Measurements from ENCODE around the gene DSG1. TPM values are rescaled to one million over a fixed set of nuclear protein-coding genes. Genes with fewer than 3 reads are reported as not detected.

DSG1 gene
- total RNA-seq, 2 experiments from 2014 or later = not detected

- POLR2A ChIA-PET = interaction anchor here (0.7 kb wide), 1 partner anchor 89 kb away, joined by 3 read pairs; no protein-coding TSS in a partner anchor
- H3K4me2 ChIP-seq (ENCODE audit: low read length) = no peak overlapping the region
- no TSS peak for BruUV-seq (replicated peaks)
These were observed 80.2 kb downstream of the DSG1 start for GRCh38 chr18:31398191-31398590.

GRCh38 chr18:31399306-31400032, 81.5 kb downstream of the DSG1 start:
- Histone ChIP-seq H3K9me3 (ENCODE audit: low read length) (no peaks in the 10 kb centered on the region), H3K4me2 (ENCODE audit: low read length) (no peak overlapping the region), H3K79me2 (ENCODE audit: insufficient read depth, low read depth, low read length) (no peaks in the 10 kb centered on the region), H3K27ac (ENCODE audit: low read depth, low read length, poor library complexity, severe bottlenecking) (no peak overlapping the region), H3K4me3 (ENCODE audit: low read depth, low read length, poor library complexity, severe bottlenecking) (no peak overlapping the region), H3K4me1 (ENCODE audit: insufficient read depth, low read length, poor library complexity, severe bottlenecking) (no peaks in the 10 kb centered on the region), H4K20me1 (ENCODE audit: insufficient read depth, low read length) (no peaks in the 10 kb centered on the region), H3K36me3 (ENCODE audit: insufficient read depth, low read length) (no peaks in the 10 kb centered on the region), H2AFZ (ENCODE audit: low read length) (no peak overlapping the region), H3K9me2 (ENCODE audit: insufficient read depth, low read length) (no peaks in the 10 kb centered on the region)
- ChIA-PET POLR2A (interaction anchor here (1.0 kb wide), 1 partner anchor 8 kb away, joined by 3 read pairs; no protein-coding TSS in a partner anchor), CTCF (ENCODE audit: unreplicated experiment) (no interaction called here)
- DNase-seq (ENCODE audit: low spot score) = no peak
- intact Hi-C loops (cut with micrococcal nuclease; ENCODE audit: unreplicated experiment) = no loop called here
- no TSS peak for BruUV-seq (replicated peaks)
- TF ChIP-seq EZH2phosphoT487 (IDR thresholded peaks at IDR 0.05; ENCODE audit: borderline replicate concordance, low read depth, low read length) (no peak), CTCF (conservative IDR thresholded peaks at IDR 0.05; ENCODE audit: low read length) (no peak)

More at GRCh38 chr18:31398191-31398590, 80.2 kb downstream of the DSG1 start:
- intact Hi-C loops (cut with micrococcal nuclease; ENCODE audit: unreplicated experiment) = no loop called here
- H3K36me3 ChIP-seq (ENCODE audit: insufficient read depth, low read length) = no peaks in the 10 kb centered on the region
- no peaks in the 10 kb centered on the region for H3K79me2 ChIP-seq (ENCODE audit: insufficient read depth, low read depth, low read length)
- H3K9me3 ChIP-seq (ENCODE audit: low read length) = no peaks in the 10 kb centered on the region
- no peak overlapping the region for H3K4me3 ChIP-seq (ENCODE audit: low read depth, low read length, poor library complexity, severe bottlenecking)
- TF ChIP-seq EZH2phosphoT487 (IDR thresholded peaks at IDR 0.05; ENCODE audit: borderline replicate concordance, low read depth, low read length) (no peak), CTCF (conservative IDR thresholded peaks at IDR 0.05; ENCODE audit: low read length) (no peak)
- CTCF ChIA-PET (ENCODE audit: unreplicated experiment) = no interaction called here
- no peaks in the 10 kb centered on the region for H3K4me1 ChIP-seq (ENCODE audit: insufficient read depth, low read length, poor library complexity, severe bottlenecking)
- no peak overlapping the region for H2AFZ ChIP-seq (ENCODE audit: low read length)
- no peaks in the 10 kb centered on the region for H4K20me1 ChIP-seq (ENCODE audit: insufficient read depth, low read length)
- no peaks in the 10 kb centered on the region for H3K9me2 ChIP-seq (ENCODE audit: insufficient read depth, low read length)
- DNase-seq (ENCODE audit: low spot score) = no peak
- H3K27ac ChIP-seq (ENCODE audit: low read depth, low read length, poor library complexity, severe bottlenecking) = no peak overlapping the region

Measured in OCI-LY7 (cell line).